Coronary artery (tissue), 2 donors: Measurements from ENCODE around the gene TWSG1.
"Not testable (repeated sequence)": the region's sequence is repeated elsewhere in the genome, so short reads cannot be mapped to it uniquely, and the experiment has no call there.

ENCODE experiments used
- DNase-seq: peaks from one replicate; pipeline ENCODE4 v3.0.0-alpha.2; 2017; ENCODE audit warnings: low spot score
- H3K27ac ChIP-seq, 2 donors: fragments of 200-600 bp; sonication (generic); one replicate each; pipeline ENCODE4 v1.5.1; 2016 to 2019
- H3K4me3 ChIP-seq: fragments of 200-600 bp; sonication (generic); 2 replicates; pipeline ENCODE4 v1.5.1; 2016; ENCODE audit warnings: mild to moderate bottlenecking, moderate library complexity
- TF ChIP-seq, protein P1 (sequence below): fragments of 200-600 bp; sonication (generic); IDR thresholded peaks from one replicate; pipeline ENCODE4 v1.5.1; 2019; ENCODE audit warnings: antibody characterized with exemption

The TWSG1 gene

GRCh38 chr18:9431296-9431695, 96.7 kb downstream of the TWSG1 start:
- TF ChIP-seq, protein P1, sequence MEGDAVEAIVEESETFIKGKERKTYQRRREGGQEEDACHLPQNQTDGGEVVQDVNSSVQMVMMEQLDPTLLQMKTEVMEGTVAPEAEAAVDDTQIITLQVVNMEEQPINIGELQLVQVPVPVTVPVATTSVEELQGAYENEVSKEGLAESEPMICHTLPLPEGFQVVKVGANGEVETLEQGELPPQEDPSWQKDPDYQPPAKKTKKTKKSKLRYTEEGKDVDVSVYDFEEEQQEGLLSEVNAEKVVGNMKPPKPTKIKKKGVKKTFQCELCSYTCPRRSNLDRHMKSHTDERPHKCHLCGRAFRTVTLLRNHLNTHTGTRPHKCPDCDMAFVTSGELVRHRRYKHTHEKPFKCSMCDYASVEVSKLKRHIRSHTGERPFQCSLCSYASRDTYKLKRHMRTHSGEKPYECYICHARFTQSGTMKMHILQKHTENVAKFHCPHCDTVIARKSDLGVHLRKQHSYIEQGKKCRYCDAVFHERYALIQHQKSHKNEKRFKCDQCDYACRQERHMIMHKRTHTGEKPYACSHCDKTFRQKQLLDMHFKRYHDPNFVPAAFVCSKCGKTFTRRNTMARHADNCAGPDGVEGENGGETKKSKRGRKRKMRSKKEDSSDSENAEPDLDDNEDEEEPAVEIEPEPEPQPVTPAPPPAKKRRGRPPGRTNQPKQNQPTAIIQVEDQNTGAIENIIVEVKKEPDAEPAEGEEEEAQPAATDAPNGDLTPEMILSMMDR, result no peak
- no peak overlapping the region for H3K4me3 ChIP-seq

GRCh38 chr18:9433122-9433521, 98.5 kb downstream of the TWSG1 start:
- H3K4me3 ChIP-seq, H3K27ac ChIP-seq, DNase-seq: not testable (repeated sequence)

More at GRCh38 chr18:9431296-9431695, 96.7 kb downstream of the TWSG1 start:
- no peak overlapping the region for H3K27ac ChIP-seq
- DNase-seq, result no peak

DNA sequence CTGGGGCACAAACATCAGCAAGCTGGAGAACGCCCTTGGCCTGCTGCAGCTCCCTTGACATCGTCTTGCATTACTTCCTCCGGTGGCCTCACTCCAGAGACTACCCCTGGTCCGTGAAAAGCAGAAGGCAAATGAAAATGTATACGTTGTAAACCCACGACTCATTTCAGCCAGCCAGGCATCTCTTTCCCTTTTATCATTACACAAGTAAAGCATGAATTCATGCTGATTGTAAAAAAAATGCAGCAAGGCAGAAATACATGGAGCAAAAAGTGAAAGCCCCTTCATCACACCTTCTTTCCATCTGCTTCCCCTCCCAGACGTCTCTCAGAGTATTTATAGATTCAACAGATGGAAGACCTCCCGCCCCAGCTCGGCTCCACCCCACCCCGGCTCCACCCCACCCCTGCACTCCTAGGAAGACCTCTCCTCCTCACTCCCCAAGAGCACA, 99.1 kb downstream of the TWSG1 start:
- no peak overlapping the region for H3K27ac ChIP-seq
- TF ChIP-seq, protein P1, result no peak
- DNase-seq, result no peak
- H3K4me3 ChIP-seq, result no peak overlapping the region

GRCh38 chr18:9434122-9434701, 99.6 kb downstream of the TWSG1 start:
- Histone ChIP-seq H3K27ac (no peak overlapping the region), H3K4me3 (no peak overlapping the region)
- DNase-seq, result no peak
- TF ChIP-seq, protein P1, result no peak

DNA sequence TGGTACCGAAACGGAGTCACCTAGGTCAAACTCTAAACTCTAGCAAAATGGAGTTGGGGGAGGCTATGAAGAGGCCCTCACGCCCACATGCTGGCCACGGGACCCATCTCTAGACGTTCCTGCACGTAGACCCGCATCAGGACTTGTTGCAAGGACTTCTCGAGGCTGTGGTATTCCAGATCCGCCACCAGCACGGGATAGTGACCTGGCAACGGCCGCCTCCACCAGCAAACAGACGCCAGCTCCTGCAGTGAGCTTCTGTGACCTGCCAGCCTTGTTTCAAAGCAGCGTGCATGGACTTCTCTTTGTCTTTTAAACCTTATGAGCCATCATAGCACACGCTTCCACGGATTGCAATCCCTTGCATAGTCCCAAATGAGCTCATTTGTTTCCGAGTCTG, 100.5 kb downstream of the TWSG1 start:
- TF ChIP-seq, protein P1, result no peak
- Histone ChIP-seq H3K27ac (no peak overlapping the region), H3K4me3 (no peak overlapping the region)
- no peak for DNase-seq

DNA sequence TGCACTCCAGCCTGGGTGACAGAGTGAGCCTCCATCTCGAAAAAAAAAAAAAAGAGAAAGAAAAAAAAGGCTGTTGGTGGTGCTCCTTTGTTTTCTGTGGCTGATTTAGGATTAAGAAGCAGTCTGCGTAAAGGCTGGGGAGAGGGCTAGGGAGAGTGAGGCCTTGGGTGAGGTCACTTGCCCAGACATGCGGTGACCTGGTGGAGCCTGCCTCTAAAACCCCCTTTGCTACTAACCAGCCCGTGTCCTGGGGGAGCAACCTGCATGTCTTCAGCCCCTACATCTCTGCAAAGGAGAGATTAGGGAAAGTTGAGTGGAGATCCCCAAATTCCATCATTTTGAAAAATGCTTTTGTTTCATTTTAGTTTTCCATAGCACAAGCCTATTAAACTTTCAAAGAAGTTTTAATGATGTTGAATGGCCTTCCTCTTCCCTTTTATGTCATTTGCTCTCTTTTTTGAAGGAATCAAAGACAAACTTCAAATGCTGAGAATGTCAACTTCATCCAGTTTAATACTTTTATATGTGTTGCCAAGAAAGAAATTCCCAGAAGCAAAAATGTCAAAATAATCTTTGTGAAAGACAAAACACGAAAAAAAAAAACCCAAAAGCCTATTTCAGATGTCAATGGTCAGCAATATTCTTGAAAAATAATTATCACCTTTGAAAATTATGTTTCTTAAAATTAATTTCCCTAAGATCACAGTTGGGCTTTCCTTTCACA, 101.8 kb downstream of the TWSG1 start:
- TF ChIP-seq, protein P1, result no peak
- no peak for DNase-seq
- Histone ChIP-seq H3K27ac (no peak overlapping the region), H3K4me3 (no peak overlapping the region)

GRCh38 chr18:9437021-9437437, 102.5 kb downstream of the TWSG1 start:
- no peak for DNase-seq

More at GRCh38 chr18:9437021-9437437, 102.5 kb downstream of the TWSG1 start:
- Histone ChIP-seq H3K27ac (no peak overlapping the region), H3K4me3 (no peak overlapping the region)
- TF ChIP-seq, protein P1, result no peak
